Forelimb muscle (tissue), 1 donor: ENCODE measurements around the gene KITLG. TPM values are rescaled to one million over a fixed set of nuclear protein-coding genes. Genes with fewer than 3 reads are reported as not detected.
"Not testable (repeated sequence)": the region's sequence is repeated elsewhere in the genome, so short reads cannot be mapped to it uniquely, and the experiment has no call there.

Experiments used
- DNase-seq: peaks from one replicate; pipeline ENCODE4 v3.0.0-alpha.2; 2013; ENCODE audit warnings: low read depth
- polyA plus RNA-seq: library from polyadenylated mRNA; unstranded; fragments of 120-200 nt; gene quantifications from one replicate; pipeline ENCODE4 v1.2.1, GENCODE V29; 2013; ENCODE audit not compliant: insufficient read length

The KITLG gene
- polyA plus RNA-seq, 1 donor: 10.7 TPM

GRCh38 chr12:88493636-88494035 lies 86.6 kb downstream of the KITLG start:
- no peak for DNase-seq

- no peak for DNase-seq
Measured at GRCh38 chr12:88490425-88490824, 89.8 kb downstream of the KITLG start.

GRCh38 chr12:88472775-88473174 lies 107.5 kb downstream of the KITLG start:
- DNase-seq: no peak

GRCh38 chr12:88472248-88472647 lies 108.0 kb downstream of the KITLG start:
- no peak for DNase-seq

GRCh38 chr12:88471331-88472045 lies 108.8 kb downstream of the KITLG start:
- DNase-seq: peak; percentile 17

- no peak for DNase-seq
Measured at GRCh38 chr12:88469154-88469553, 111.1 kb downstream of the KITLG start.

GRCh38 chr12:88468581-88468980 lies 111.7 kb downstream of the KITLG start:
- no peak for DNase-seq

GRCh38 chr12:88466708-88467107 lies 113.6 kb downstream of the KITLG start:
- not testable (repeated sequence) for DNase-seq

GRCh38 chr12:88458327-88458726 lies 121.9 kb downstream of the KITLG start:
- DNase-seq: no peak

GRCh38 chr12:88453323-88453722 lies 126.9 kb downstream of the KITLG start:
- no peak for DNase-seq

GRCh38 chr12:88451205-88451604 lies 129.1 kb downstream of the KITLG start:
- DNase-seq: no peak

GRCh38 chr12:88450136-88450535 lies 130.1 kb downstream of the KITLG start:
- DNase-seq: no peak

GRCh38 chr12:88448337-88448915 lies 131.8 kb downstream of the KITLG start:
- no peak for DNase-seq

- DNase-seq: no peak
Measured at GRCh38 chr12:88445705-88446394, 134.4 kb downstream of the KITLG start.

GRCh38 chr12:88444481-88444880 lies 135.8 kb downstream of the KITLG start:
- DNase-seq: no peak
